GM21786 (cell line): ENCODE results near the gene SPDYE2.
"Not testable (repeated sequence)": the region's sequence is repeated elsewhere in the genome, so short reads cannot be mapped to it uniquely, and the experiment has no call there.

Experiments
- ATAC-seq: cut with Tn5 transposase; IDR thresholded peaks from one replicate; pipeline ENCODE4 v1.9.1; 2021; ENCODE audit not compliant: unreplicated experiment

Gene SPDYE2

GRCh38 chr7:102535062-102535615, 15.9 kb upstream of the SPDYE2 start:
- not testable (repeated sequence) for ATAC-seq

- ATAC-seq, result not testable (repeated sequence)
These were observed 10.4 kb upstream of the SPDYE2 start for GRCh38 chr7:102540604-102541003.

GRCh38 chr7:102542083-102542482, 8.9 kb upstream of the SPDYE2 start:
- not testable (repeated sequence) for ATAC-seq

GRCh38 chr7:102542771-102543170, 8.3 kb upstream of the SPDYE2 start:
- not testable (repeated sequence) for ATAC-seq

GRCh38 chr7:102543596-102543995, 7.4 kb upstream of the SPDYE2 start, which contains the start of gene UPK3BL2:
UPK3BL2 (minus strand) TSS chr7:102543696; CDS start chr7:102543636, 60 bp downstream.
- ATAC-seq, result not testable (repeated sequence)

- ATAC-seq, result not testable (repeated sequence)
These were observed 6.7 kb upstream of the SPDYE2 start for GRCh38 chr7:102544372-102544771.

- not testable (repeated sequence) for ATAC-seq
These were observed 5.7 kb upstream of the SPDYE2 start for GRCh38 chr7:102545288-102545687.

GRCh38 chr7:102546353-102546752, 4.7 kb upstream of the SPDYE2 start:
- peak; percentile 89 for ATAC-seq

- ATAC-seq, result not testable (repeated sequence)
These were observed 17.6 kb downstream of the SPDYE2 start for GRCh38 chr7:102568620-102569019.

GRCh38 chr7:102572261-102573239, 21.5 kb downstream of the SPDYE2 start, which contains the start of gene POLR2J3:
POLR2J3 (minus strand) TSS chr7:102572583; CDS start chr7:102572521, 62 bp downstream.
- peak; percentile 95 for ATAC-seq

GRCh38 chr7:102574607-102575006, 23.6 kb downstream of the SPDYE2 start:
- not testable (repeated sequence) for ATAC-seq

GRCh38 chr7:102576363-102576762, 25.3 kb downstream of the SPDYE2 start:
- not testable (repeated sequence) for ATAC-seq

- ATAC-seq, result not testable (repeated sequence)
These were observed 26.6 kb downstream of the SPDYE2 start for GRCh38 chr7:102577315-102578240.

GRCh38 chr7:102578486-102578885, 27.5 kb downstream of the SPDYE2 start:
- ATAC-seq, result not testable (repeated sequence)

- not testable (repeated sequence) for ATAC-seq
These were observed 30.7 kb downstream of the SPDYE2 start for GRCh38 chr7:102581722-102582121.

- ATAC-seq, result not testable (repeated sequence)
These were observed 32.5 kb downstream of the SPDYE2 start for GRCh38 chr7:102583495-102583894.

- ATAC-seq, result peak; percentile 42
These were observed 38.8 kb downstream of the SPDYE2 start for GRCh38 chr7:102589857-102590256.

GRCh38 chr7:102592477-102593019, 41.5 kb downstream of the SPDYE2 start:
- peak; percentile 50 for ATAC-seq

GRCh38 chr7:102593637-102594334, 42.8 kb downstream of the SPDYE2 start:
- ATAC-seq, result peak; percentile 64

- ATAC-seq, result not testable (repeated sequence)
These were observed 45.0 kb downstream of the SPDYE2 start for GRCh38 chr7:102596036-102596435.
